H1 (cell line): Measurements from ENCODE around the gene KRT7. TPM values are rescaled to one million over a fixed set of nuclear protein-coding genes. Genes with fewer than 3 reads are reported as not detected.

Experiments
- CTCF ChIA-PET: fragments of 300-600 bp; sonication (Branson Sonifier 250); formaldehyde crosslinking; loops from one replicate; lab custom pipeline; 2021; ENCODE audit not compliant: partially characterized antibody; lab: Charles Lee
- POLR2A ChIA-PET: fragments of 300-600 bp; sonication (Branson Sonifier 250); formaldehyde crosslinking; loops from one replicate; lab custom pipeline; 2021; ENCODE audit warnings: inconsistent platforms; ENCODE audit not compliant: partially characterized antibody; lab: Charles Lee
- DNase-seq, 2 experiments: peaks; one replicate each; pipeline versions ENCODE4 v3.0.0 to v3.0.0-alpha.2; 2010 to 2022; ENCODE audit warnings: low spot score in 2 of 2, low read depth in 1 of 2, mixed read lengths in 1 of 2
- FAIRE-seq: peaks from 2 replicates; lab custom pipeline; 2011; peaks lifted over from hg19 to GRCh38; lab: Jason Lieb, UNC
- H2AFZ ChIP-seq: 2 replicates; pipeline ENCODE4 v1.8.1; 2012; ENCODE audit warnings: low read length, inconsistent platforms
- H2AK5ac ChIP-seq: 2 replicates; pipeline ENCODE4 v1.6.1; 2013; ENCODE audit warnings: low read depth, low read length
- H2BK120ac ChIP-seq: replicated peaks from 2 replicates; pipeline ENCODE3; 2013; ENCODE audit warnings: low read depth, low read length, inconsistent platforms
- H2BK12ac ChIP-seq: 2 replicates; pipeline ENCODE4 v1.6.1; 2013; ENCODE audit warnings: low read depth, low read length
- H2BK15ac ChIP-seq: 2 replicates; pipeline ENCODE4 v1.6.1; 2013; ENCODE audit warnings: low read length
- H2BK20ac ChIP-seq: 2 replicates; pipeline ENCODE4 v1.6.1; 2013; ENCODE audit warnings: low read length
- H2BK5ac ChIP-seq: 2 replicates; pipeline ENCODE4 v1.6.1; 2013; ENCODE audit warnings: low read depth, low read length
- H3K14ac ChIP-seq: 2 replicates; pipeline ENCODE4 v1.6.1; 2013; ENCODE audit warnings: inconsistent platforms; ENCODE audit not compliant: insufficient read length
- H3K18ac ChIP-seq: 2 replicates; pipeline ENCODE4 v1.6.1; 2013; ENCODE audit warnings: low read length; ENCODE audit errors: extremely low read depth
- H3K23ac ChIP-seq: 2 replicates; pipeline ENCODE4 v1.6.1; 2013; ENCODE audit warnings: inconsistent platforms; ENCODE audit not compliant: insufficient read length
- H3K23me2 ChIP-seq: 2 replicates; pipeline ENCODE4 v1.6.1; 2013; ENCODE audit warnings: low read depth, low read length
- H3K27ac ChIP-seq: 2 replicates; pipeline ENCODE4 v1.6.1; 2011; ENCODE audit warnings: low read depth, low read length, inconsistent platforms
- H3K27me3 ChIP-seq, 4 experiments: replicated peaks in 1 of 4; 1 replicate in 1 of 4; 2 replicates in 3 of 4; pipeline versions ENCODE4 v1.6.1 to v1.8.1; 2011 to 2013; ENCODE audit warnings: low read length in 3 of 4, mild to moderate bottlenecking in 3 of 4, inconsistent platforms in 2 of 4, mixed read lengths in 2 of 4, moderate library complexity in 1 of 4; ENCODE audit not compliant: control insufficient read depth in 3 of 4, insufficient read depth in 3 of 4; ENCODE audit errors: extremely low read depth in 1 of 4
- H3K36me3 ChIP-seq, 4 experiments: 2 replicates each; pipeline versions ENCODE4 v1.6.1 to v1.8.1; 2011 to 2013; ENCODE audit warnings: mild to moderate bottlenecking in 4 of 4, low read length in 3 of 4, moderate library complexity in 2 of 4, control low read depth in 1 of 4, inconsistent platforms in 1 of 4; ENCODE audit not compliant: insufficient read depth in 4 of 4, control insufficient read depth in 2 of 4
- H3K4ac ChIP-seq: replicated peaks from 2 replicates; pipeline ENCODE3; 2013; ENCODE audit warnings: low read length, low read depth, mixed read lengths, inconsistent platforms; ENCODE audit not compliant: insufficient read length
- H3K4me1 ChIP-seq, 4 experiments: replicated peaks in 1 of 4; 1 replicate in 1 of 4; 2 replicates in 3 of 4; pipeline versions ENCODE4 v1.6.1 to v1.8.1; 2011 to 2013; ENCODE audit warnings: low read length in 3 of 4, inconsistent platforms in 2 of 4, mixed read lengths in 1 of 4; ENCODE audit not compliant: insufficient read depth in 4 of 4, control insufficient read depth in 3 of 4
- H3K4me2 ChIP-seq, 2 experiments: 2 replicates each; pipeline versions ENCODE4 v1.6.1 to v1.8.1; 2011 to 2013; ENCODE audit warnings: low read depth in 2 of 2, low read length in 2 of 2, control low read depth in 1 of 2, inconsistent platforms in 1 of 2, mild to moderate bottlenecking in 1 of 2; ENCODE audit not compliant: insufficient read depth in 1 of 2
- H3K4me3 ChIP-seq, 4 experiments: fragments of 200-600, 300-600 bp in 1 of 4; sonication (generic), shearing (Covaris generic), sonication (Bioruptor Twin) in 1 of 4; 2 replicates each; pipeline versions ENCODE4 v1.5.1 to v1.8.1; 2011 to 2016; ENCODE audit warnings: low read length in 4 of 4, low read depth in 3 of 4, control low read depth in 2 of 4, inconsistent platforms in 2 of 4, mild to moderate bottlenecking in 2 of 4, mixed read lengths in 1 of 4, moderate library complexity in 1 of 4; ENCODE audit not compliant: insufficient read depth in 2 of 4; ENCODE audit errors: extremely low read depth in 1 of 4
- H3K56ac ChIP-seq: replicated peaks from 2 replicates; pipeline ENCODE3; 2013; ENCODE audit warnings: low read depth, mild to moderate bottlenecking, mixed read lengths, low read length, inconsistent platforms; ENCODE audit not compliant: insufficient read length
- H3K79me1 ChIP-seq: 2 replicates; pipeline ENCODE4 v1.6.1; 2013; ENCODE audit warnings: low read depth, low read length, control low read depth
- H3K79me2 ChIP-seq, 2 experiments: 2 replicates each; pipeline versions ENCODE4 v1.6.1 to v1.8.1; 2012 to 2013; ENCODE audit warnings: low read length in 2 of 2, mild to moderate bottlenecking in 2 of 2, inconsistent platforms in 1 of 2; ENCODE audit not compliant: insufficient read depth in 2 of 2, control insufficient read depth in 1 of 2
- H3K9ac ChIP-seq, 4 experiments: replicated peaks in 1 of 4; 1 replicate in 1 of 4; 2 replicates in 3 of 4; pipeline versions ENCODE4 v1.6.1 to v1.8.1; 2011 to 2013; ENCODE audit warnings: low read depth in 3 of 4, low read length in 3 of 4, control low read depth in 2 of 4, mild to moderate bottlenecking in 2 of 4, moderate library complexity in 2 of 4, inconsistent platforms in 1 of 4; ENCODE audit errors: extremely low read depth in 1 of 4
- H3K9me3 ChIP-seq, 2 experiments: 2 replicates each; pipeline versions ENCODE4 v1.6.1 to v1.8.1; 2012 to 2013; ENCODE audit warnings: mild to moderate bottlenecking in 2 of 2, moderate library complexity in 2 of 2, control low read depth in 1 of 2, inconsistent platforms in 1 of 2, low read depth in 1 of 2, low read length in 1 of 2, mixed read lengths in 1 of 2; ENCODE audit not compliant: insufficient read depth in 2 of 2
- H4K20me1 ChIP-seq, 2 experiments: replicated peaks in 1 of 2; 2 replicates each; pipeline versions ENCODE3 to v1.8.1; 2011 to 2013; ENCODE audit warnings: inconsistent platforms in 2 of 2, low read length in 2 of 2, mild to moderate bottlenecking in 1 of 2; ENCODE audit not compliant: insufficient read depth in 2 of 2, control insufficient read depth in 1 of 2
- H4K5ac ChIP-seq: 2 replicates; pipeline ENCODE4 v1.6.1; 2013; ENCODE audit warnings: low read length, low read depth, mixed read lengths, inconsistent platforms; ENCODE audit not compliant: insufficient read length
- H4K8ac ChIP-seq: 2 replicates; pipeline ENCODE4 v1.8.0; 2013; ENCODE audit warnings: mild to moderate bottlenecking, moderate library complexity, low read length, inconsistent platforms; ENCODE audit not compliant: insufficient read depth; ENCODE audit errors: extremely low read depth
- H4K91ac ChIP-seq: replicated peaks from 2 replicates; pipeline ENCODE3; 2013; ENCODE audit warnings: low read length, mixed read lengths, inconsistent platforms; ENCODE audit not compliant: insufficient read length
- CEBPB ChIP-seq: IDR thresholded peaks from 2 replicates; pipeline ENCODE4 v1.6.1; 2012; ENCODE audit warnings: low read depth, low read length
- EP300 ChIP-seq, 2 experiments: IDR thresholded peaks; 1 replicate in 1 of 2; 2 replicates in 1 of 2; pipeline ENCODE4 v1.6.1; 2011 to 2012; ENCODE audit warnings: low read depth in 2 of 2, low read length in 2 of 2, mild to moderate bottlenecking in 2 of 2, borderline replicate concordance in 1 of 2, inconsistent platforms in 1 of 2, moderate library complexity in 1 of 2
- GABPA ChIP-seq: IDR thresholded peaks from 2 replicates; pipeline ENCODE4 v1.6.1; 2011; ENCODE audit warnings: mild to moderate bottlenecking, low read length, moderate library complexity, borderline replicate concordance; ENCODE audit not compliant: insufficient read depth
- KDM5A ChIP-seq: fragments of 200-600 bp; IDR thresholded peaks from 2 replicates; pipeline ENCODE4 v1.7.1; 2012; ENCODE audit warnings: mild to moderate bottlenecking, low read length, inconsistent platforms, mixed read lengths
- NANOG ChIP-seq: IDR thresholded peaks from 2 replicates; pipeline ENCODE4 v1.6.1; 2011; ENCODE audit warnings: low read length, low read depth, mild to moderate bottlenecking, inconsistent platforms; ENCODE audit not compliant: insufficient read depth, poor library complexity, severe bottlenecking
- RBBP5 ChIP-seq: IDR thresholded peaks from 2 replicates; pipeline ENCODE4 v1.7.1; 2012; ENCODE audit warnings: low read depth, mild to moderate bottlenecking, inconsistent platforms, low read length, moderate library complexity, borderline replicate concordance
- SIN3A ChIP-seq, 2 experiments: IDR thresholded peaks in 1 of 2; conservative IDR thresholded peaks in 1 of 2; 2 replicates each; pipeline ENCODE4 v1.6.1; 2011 to 2012; ENCODE audit warnings: low read length in 2 of 2, improper control_type of control experiment in 1 of 2, low read depth in 1 of 2, mild to moderate bottlenecking in 1 of 2
- SIX5 ChIP-seq: IDR thresholded peaks from 2 replicates; pipeline ENCODE4 v1.6.1; 2011; ENCODE audit warnings: mild to moderate bottlenecking, low read depth, low read length
- SRF ChIP-seq: IDR thresholded peaks from 2 replicates; pipeline ENCODE4 v1.6.1; 2011; ENCODE audit warnings: mild to moderate bottlenecking, low read depth, low read length, moderate library complexity
- SUZ12 ChIP-seq: fragments of 200-600 bp; sonication (generic); IDR thresholded peaks from 2 replicates; pipeline ENCODE4 v1.6.1; 2012; ENCODE audit warnings: mild to moderate bottlenecking, inconsistent platforms, low read length, moderate library complexity, mixed read lengths
- TCF12 ChIP-seq: IDR thresholded peaks from 2 replicates; pipeline ENCODE4 v1.6.1; 2011; ENCODE audit warnings: low read depth, mild to moderate bottlenecking, low read length
- ZNF274 ChIP-seq: IDR thresholded peaks from 2 replicates; pipeline ENCODE4 v1.7.0; 2012; ENCODE audit warnings: low read length, borderline replicate concordance; ENCODE audit errors: extremely low read depth
- WGBS, 2 experiments: shearing (Covaris generic) in 1 of 2; methylation state at CpG; one replicate each; pipeline versions ENCODE4 v1.1.6 to v1.1.7; 2013 to 2015; ENCODE audit warnings: low lambda C conversion rate in 2 of 2, mixed read lengths in 2 of 2, inconsistent platforms in 1 of 2, low coverage in 1 of 2, missing lambda C conversion rate in 1 of 2; ENCODE audit not compliant: insufficient replicate concordance in 2 of 2, insufficient coverage in 1 of 2, insufficient read length in 1 of 2; ENCODE audit errors: extremely low coverage in 1 of 2, missing lambda C conversion rate in 1 of 2; 5-methylcytosine and 5-hydroxymethylcytosine counted together
- polyA plus RNA-seq, 7 experiments: library from polyadenylated mRNA; depleted of rRNA in 3 of 7; stranded (reverse) in 5 of 7; unstranded in 2 of 7; fragments of >200 nt in 5 of 7; fragments of 200-250 nt in 2 of 7; gene quantifications; 1 replicate in 5 of 7; 2 replicates in 1 of 7; 4 replicates in 1 of 7; pipeline versions ENCODE4 v1.2.1 to v1.2.3, GENCODE V29; 2011 to 2013; ENCODE audit warnings: missing spikeins in 2 of 7, mixed read lengths in 2 of 7
- total RNA-seq: library from RNA; stranded (reverse); fragmentation: NEBNext Ultra II Directional; extraction: Animal tissue kit (Norgen Biotek cat#: 25700); gene quantifications from 2 replicates; pipeline ENCODE4 v1.2.1, GENCODE V29; 2021
- TF ChIP-seq, protein P1 (sequence below): IDR thresholded peaks from 2 replicates; pipeline ENCODE4 v1.6.1; 2012; ENCODE audit warnings: inconsistent platforms

Gene KRT7
- total and polyA plus RNA-seq, 2 of the 8 experiments (the other 6 are each of a cell fraction or from before 2014, with no cell fraction given) = 13.2 to 19.0 TPM

- no peak overlapping the region for H3K56ac ChIP-seq
- CTCF ChIA-PET = interaction anchor here (1.2 to 4.9 kb wide), 5 partner anchors 8 to 99 kb away, joined by 3 to 42 read pairs (median 6); no protein-coding TSS in a partner anchor
- no peak overlapping the region for H3K4me2 ChIP-seq
- H3K4me3 ChIP-seq = no peak overlapping the region
- H4K5ac ChIP-seq = no peak overlapping the region
- TF ChIP-seq KDM5A (no peak), ZNF274 (no peak), NANOG (no peak), SUZ12 (no peak), CEBPB (no peak), RBBP5 (no peak), TCF12 (no peak), SIN3A (conservative IDR thresholded peaks at IDR 0.05 in 1 of 2, IDR thresholded peaks at IDR 0.05 in 1 of 2; ENCODE audit: low read depth in 1 of 2, low read length in 2 of 2) (no peak), SIX5 (no peak), SRF (no peak), GABPA (no peak), EP300 (IDR thresholded peaks at IDR 0.05; ENCODE audit: borderline replicate concordance in 1 of 2, low read depth in 2 of 2, low read length in 2 of 2) (no peak)
- TF ChIP-seq, protein P1, sequence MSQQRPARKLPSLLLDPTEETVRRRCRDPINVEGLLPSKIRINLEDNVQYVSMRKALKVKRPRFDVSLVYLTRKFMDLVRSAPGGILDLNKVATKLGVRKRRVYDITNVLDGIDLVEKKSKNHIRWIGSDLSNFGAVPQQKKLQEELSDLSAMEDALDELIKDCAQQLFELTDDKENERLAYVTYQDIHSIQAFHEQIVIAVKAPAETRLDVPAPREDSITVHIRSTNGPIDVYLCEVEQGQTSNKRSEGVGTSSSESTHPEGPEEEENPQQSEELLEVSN = no peak
- H3K79me1 ChIP-seq = no peaks in the 10 kb centered on the region
- 77% methylated on average over 3 of the region's 3 CpGs; no CpG with 5 or more reads in 1 of the 2 experiments for WGBS, 2 experiments
- H4K20me1 ChIP-seq = no peaks in the 10 kb centered on the region
- H3K9me3 ChIP-seq = no peaks in the 10 kb centered on the region
- no peak overlapping the region for H2AK5ac ChIP-seq
- H2BK120ac ChIP-seq = no peak overlapping the region
- H3K9ac ChIP-seq = no peak overlapping the region
- no peaks in the 10 kb centered on the region for H3K79me2 ChIP-seq
- H3K14ac ChIP-seq = no peak overlapping the region
- H2BK12ac ChIP-seq = no peak overlapping the region
- POLR2A ChIA-PET = no interaction called here
- no peak overlapping the region for H2BK5ac ChIP-seq
- H3K23me2 ChIP-seq = peaks cover 4% of the 10 kb centered on the region; the same call in 1 of the 2 replicates
- H3K36me3 ChIP-seq = no peaks in the 10 kb centered on the region; a peak in 1 of 8 replicates
- H3K18ac ChIP-seq = no peak overlapping the region
- DNase-seq = no peak
- H3K27ac ChIP-seq = no peak overlapping the region
- no peak for FAIRE-seq
- H4K8ac ChIP-seq = no peak overlapping the region
- no peak overlapping the region for H2BK20ac ChIP-seq
- no peak overlapping the region for H3K23ac ChIP-seq
- no peak overlapping the region for H4K91ac ChIP-seq
- no peak overlapping the region for H2AFZ ChIP-seq
- H3K4me1 ChIP-seq = peaks cover 0 to 17% (median 11%) of the 10 kb centered on the region in 4 experiments; a peak in 6 of 7 replicates
- H3K4ac ChIP-seq = no peak overlapping the region
- H3K27me3 ChIP-seq = peaks cover 0 to 29% (median 19%) of the 10 kb centered on the region in 4 experiments; a peak in 6 of 7 replicates
- H2BK15ac ChIP-seq = no peak overlapping the region
Observed at GRCh38 chr12:52228366-52228765, 4.7 kb upstream of the KRT7 start.
